GM12873 (cell line): ENCODE results near the gene TUT1.

Experiments
- CTCF ChIP-seq: IDR thresholded peaks from 2 replicates; pipeline ENCODE4 v1.5.1; 2012; ENCODE audit warnings: low read depth, mild to moderate bottlenecking, moderate library complexity, low read length, control low read depth; ENCODE audit not compliant: insufficient read depth; ENCODE audit errors: missing control alignments

Gene TUT1

GRCh38 chr11:62542111-62542745 lies 49.1 kb downstream of the TUT1 start:
- TF ChIP-seq CTCF: no peak

- TF ChIP-seq CTCF: no peak
These were observed 50.3 kb downstream of the TUT1 start for GRCh38 chr11:62540804-62541701.

- TF ChIP-seq CTCF: no peak
These were observed 51.9 kb downstream of the TUT1 start for GRCh38 chr11:62539238-62539925.

GRCh38 chr11:62538470-62539237 lies 52.7 kb downstream of the TUT1 start:
- no peak for TF ChIP-seq CTCF

- TF ChIP-seq CTCF: no peak
These were observed 54.9 kb downstream of the TUT1 start for GRCh38 chr11:62536301-62536957.

- no peak for TF ChIP-seq CTCF
These were observed 55.5 kb downstream of the TUT1 start for GRCh38 chr11:62535802-62536201.
